ENCODE measurements around the gene GXYLT1.

DNA sequence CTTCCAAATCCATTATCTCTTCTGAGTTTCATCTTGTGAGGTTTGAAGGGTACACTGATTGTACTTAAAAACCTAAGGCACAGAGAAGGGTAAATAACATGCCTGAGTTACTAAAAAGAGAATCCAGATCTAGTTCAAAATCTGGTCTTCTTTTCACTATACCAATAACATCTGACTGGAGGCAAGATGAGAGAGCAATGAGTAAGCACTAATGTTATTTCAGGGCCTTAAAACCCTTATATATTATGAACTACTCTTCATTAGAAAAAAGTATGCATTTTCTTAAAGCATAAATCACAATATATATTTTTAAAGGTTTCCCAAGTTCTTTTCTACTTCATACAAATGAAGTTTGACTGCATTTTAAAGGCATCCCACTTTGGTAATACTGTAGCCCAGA, 60.2 kb downstream of the GXYLT1 start:
- TF ChIP-seq, protein P1, sequence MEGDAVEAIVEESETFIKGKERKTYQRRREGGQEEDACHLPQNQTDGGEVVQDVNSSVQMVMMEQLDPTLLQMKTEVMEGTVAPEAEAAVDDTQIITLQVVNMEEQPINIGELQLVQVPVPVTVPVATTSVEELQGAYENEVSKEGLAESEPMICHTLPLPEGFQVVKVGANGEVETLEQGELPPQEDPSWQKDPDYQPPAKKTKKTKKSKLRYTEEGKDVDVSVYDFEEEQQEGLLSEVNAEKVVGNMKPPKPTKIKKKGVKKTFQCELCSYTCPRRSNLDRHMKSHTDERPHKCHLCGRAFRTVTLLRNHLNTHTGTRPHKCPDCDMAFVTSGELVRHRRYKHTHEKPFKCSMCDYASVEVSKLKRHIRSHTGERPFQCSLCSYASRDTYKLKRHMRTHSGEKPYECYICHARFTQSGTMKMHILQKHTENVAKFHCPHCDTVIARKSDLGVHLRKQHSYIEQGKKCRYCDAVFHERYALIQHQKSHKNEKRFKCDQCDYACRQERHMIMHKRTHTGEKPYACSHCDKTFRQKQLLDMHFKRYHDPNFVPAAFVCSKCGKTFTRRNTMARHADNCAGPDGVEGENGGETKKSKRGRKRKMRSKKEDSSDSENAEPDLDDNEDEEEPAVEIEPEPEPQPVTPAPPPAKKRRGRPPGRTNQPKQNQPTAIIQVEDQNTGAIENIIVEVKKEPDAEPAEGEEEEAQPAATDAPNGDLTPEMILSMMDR (IDR thresholded peaks at IDR 0.05; ENCODE audit: low read depth, low read length) = no peak
- TF ChIP-seq EZH2phosphoT487 (IDR thresholded peaks at IDR 0.05; ENCODE audit: low read depth) = no peak

Data from OCI-LY3 (cell line).